Skeletal muscle satellite cell (primary cell): ENCODE data around the gene ERCC2.

Experiments
- H3K27me3 ChIP-seq: 2 replicates; pipeline ENCODE4 v1.7.0; 2013; ENCODE audit warnings: low read length; ENCODE audit not compliant: control insufficient read depth, insufficient read depth
- H3K36me3 ChIP-seq: 2 replicates; pipeline ENCODE4 v1.7.0; 2013; ENCODE audit warnings: mild to moderate bottlenecking, control low read depth, low read length; ENCODE audit not compliant: insufficient read depth
- H3K4me1 ChIP-seq: 2 replicates; pipeline ENCODE4 v1.7.0; 2013; ENCODE audit warnings: low read length; ENCODE audit not compliant: control insufficient read depth, insufficient read depth
- H3K4me2 ChIP-seq: 2 replicates; pipeline ENCODE4 v1.7.0; 2013; ENCODE audit warnings: mild to moderate bottlenecking, low read length
- H3K4me3 ChIP-seq: 2 replicates; pipeline ENCODE4 v1.7.0; 2013; ENCODE audit warnings: low read length
- H3K9ac ChIP-seq: 2 replicates; pipeline ENCODE4 v1.7.0; 2013; ENCODE audit warnings: mild to moderate bottlenecking, low read depth, low read length, moderate library complexity
- H3K9me3 ChIP-seq: replicated peaks from 2 replicates; pipeline ENCODE4 v1.7.0; 2013; ENCODE audit warnings: mild to moderate bottlenecking, control low read depth, low read length

Gene ERCC2

DNA sequence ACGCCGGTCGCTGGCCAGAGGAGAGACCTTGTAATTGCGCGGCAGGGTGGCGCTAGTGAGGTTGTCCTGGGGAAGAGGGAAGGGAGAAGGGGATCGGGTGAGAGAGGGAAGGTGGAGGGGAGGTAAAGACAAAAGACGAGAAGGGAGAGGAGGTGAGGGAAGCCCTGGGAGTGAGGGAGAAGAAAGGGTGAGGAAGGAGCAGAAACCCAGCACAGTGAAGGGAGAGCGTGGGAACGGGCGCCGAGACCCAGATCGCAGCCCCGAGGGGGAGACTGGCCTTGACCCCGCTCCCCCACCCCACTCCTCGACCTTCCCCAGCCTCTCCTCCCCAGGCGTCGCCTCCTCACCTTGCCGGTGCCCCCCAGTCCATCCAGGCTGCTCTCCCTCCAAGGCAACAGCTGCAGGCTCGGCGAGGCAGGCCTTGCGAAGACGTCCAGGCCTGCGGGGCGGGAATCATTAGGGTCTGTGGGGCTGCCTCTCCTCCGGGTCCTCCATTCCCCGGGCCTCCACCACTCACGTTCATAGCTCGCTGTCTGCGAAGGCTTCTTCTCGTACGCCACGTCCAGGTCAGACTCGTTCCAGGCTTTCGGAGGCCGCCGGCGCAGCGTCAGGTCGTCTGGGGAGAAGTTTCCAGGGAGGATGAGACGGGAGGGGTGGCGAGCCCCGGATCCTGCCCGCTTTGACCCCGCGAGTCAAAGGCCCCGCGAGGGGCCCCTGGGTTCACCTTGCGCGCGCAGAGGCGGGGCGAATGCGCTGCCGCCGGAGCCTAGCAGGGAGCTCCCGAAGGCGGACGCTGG lies 25.6 kb upstream of the ERCC2 start:
- peaks cover 7% of the 10 kb centered on the region for H3K36me3 ChIP-seq

DNA sequence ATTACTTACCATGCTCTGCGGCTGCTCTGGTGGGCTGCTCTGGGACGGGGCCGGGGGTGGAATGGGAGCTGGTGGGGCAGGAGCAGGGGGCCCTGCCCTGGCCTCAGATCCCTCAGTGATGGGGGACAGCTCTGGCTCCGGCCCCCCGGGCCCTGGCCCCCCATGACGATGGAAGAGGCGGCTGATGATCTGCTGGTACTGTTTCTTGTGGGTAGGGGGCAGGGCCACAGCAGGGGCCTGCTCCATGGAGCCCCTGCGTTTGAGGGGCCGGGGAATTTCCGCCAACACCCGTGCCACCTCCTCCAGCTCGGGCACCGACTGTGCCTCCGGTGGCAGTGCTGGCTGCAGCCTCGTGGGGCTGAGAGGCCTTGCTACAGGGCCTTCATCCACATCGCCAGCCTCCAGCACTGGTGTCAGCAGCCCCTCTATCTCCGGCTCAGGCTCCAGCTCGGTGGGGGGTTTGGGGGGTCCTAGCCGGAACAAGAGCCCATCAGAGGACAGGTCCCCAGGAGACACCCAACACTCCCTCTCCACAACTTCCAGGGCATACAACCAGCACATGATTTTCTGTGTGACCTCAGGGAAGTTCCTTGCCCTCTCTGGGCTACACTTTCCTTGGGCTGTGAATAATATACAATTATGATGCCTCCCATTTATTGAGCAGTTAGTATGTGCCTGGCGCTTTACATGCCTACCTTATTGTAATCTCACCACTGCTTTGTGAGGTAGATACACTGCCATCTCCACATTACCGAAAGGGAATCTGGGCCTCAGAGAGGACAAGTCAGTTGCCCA lies 21.7 kb upstream of the ERCC2 start:
- Histone ChIP-seq H3K9ac (no peak overlapping the region), H3K36me3 (peaks cover 7% of the 10 kb centered on the region), H3K27me3 (no peaks in the 10 kb centered on the region), H3K4me1 (no peaks in the 10 kb centered on the region), H3K4me3 (no peak overlapping the region), H3K9me3 (no peaks in the 10 kb centered on the region), H3K4me2 (no peak overlapping the region)

More for the DNA sequence above, 25.6 kb upstream of the ERCC2 start:
- no peaks in the 10 kb centered on the region for H3K27me3 ChIP-seq
- no peak overlapping the region for H3K9ac ChIP-seq
- H3K9me3 ChIP-seq = no peaks in the 10 kb centered on the region
- peaks cover 7% of the 10 kb centered on the region for H3K4me1 ChIP-seq
- no peak overlapping the region for H3K4me2 ChIP-seq
- no peak overlapping the region for H3K4me3 ChIP-seq

DNA sequence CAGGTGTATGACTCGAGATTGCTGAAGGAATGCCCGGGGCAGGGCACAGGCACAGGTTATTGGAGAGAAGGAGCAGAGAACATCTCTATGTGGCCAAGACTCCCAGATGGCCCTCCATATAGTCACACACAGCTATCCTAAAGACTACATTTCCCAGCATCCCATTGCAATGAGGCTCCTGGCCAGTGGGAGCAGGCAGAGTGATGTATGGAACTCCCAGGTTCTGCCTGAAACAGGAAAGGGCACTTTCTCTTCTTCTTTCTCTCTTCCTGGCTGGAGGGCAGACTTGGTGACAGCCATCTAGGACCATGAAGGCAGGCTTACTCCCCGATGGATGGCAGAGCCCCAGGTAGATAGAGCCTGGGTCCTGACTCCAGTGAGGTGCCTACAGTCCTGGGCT lies 21.0 kb upstream of the ERCC2 start:
- H3K36me3 ChIP-seq = peaks cover 7% of the 10 kb centered on the region
- H3K9ac ChIP-seq = no peak overlapping the region
- no peaks in the 10 kb centered on the region for H3K27me3 ChIP-seq
- no peak overlapping the region for H3K4me3 ChIP-seq
- no peak overlapping the region for H3K4me2 ChIP-seq
- H3K4me1 ChIP-seq = no peaks in the 10 kb centered on the region
- no peaks in the 10 kb centered on the region for H3K9me3 ChIP-seq

DNA sequence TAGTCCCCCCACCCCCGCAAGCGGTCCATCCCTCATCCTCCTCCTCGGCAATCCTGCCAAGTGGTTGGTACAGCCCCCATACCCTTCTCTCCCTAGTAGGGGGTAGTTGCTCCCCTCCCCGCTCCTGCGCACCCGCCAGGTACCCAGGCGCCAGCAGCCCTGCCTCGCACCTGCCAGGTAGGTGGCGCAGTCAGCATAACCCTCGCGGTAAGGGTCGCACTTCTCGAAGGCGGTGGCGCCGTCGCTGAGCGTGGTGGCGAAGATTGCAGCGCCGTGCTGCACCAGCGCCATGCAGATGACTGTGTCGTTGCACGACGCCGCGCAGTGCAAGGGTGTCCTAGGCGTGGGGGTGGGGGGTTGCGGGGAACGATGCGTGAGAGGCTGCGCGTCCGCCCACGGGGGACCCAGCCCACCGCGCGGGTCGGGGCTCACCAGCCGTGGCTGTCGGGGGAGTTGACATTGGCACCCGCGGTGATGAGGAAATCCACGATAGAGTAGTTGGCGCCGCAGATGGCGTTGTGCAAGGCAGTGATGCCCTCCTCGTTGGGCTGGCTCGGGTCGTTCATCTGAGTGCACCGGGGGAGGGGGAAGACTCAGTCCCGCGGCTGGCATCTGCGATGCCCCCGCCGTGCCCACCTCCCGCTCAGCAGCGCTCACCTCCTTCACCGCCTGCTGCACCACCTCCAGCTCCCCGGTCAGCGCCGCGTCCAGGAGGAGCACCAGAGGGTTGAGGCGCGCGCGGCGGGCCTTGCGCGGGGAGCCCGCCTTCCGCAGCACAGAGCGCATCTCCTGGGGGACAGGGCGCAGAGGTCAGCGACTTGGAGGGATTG lies 15.2 kb upstream of the ERCC2 start:
- peak overlapping the region; percentile 18 for H3K9ac ChIP-seq
- no peaks in the 10 kb centered on the region for H3K9me3 ChIP-seq
- H3K4me2 ChIP-seq = peak overlapping the region; percentile 70
- no peaks in the 10 kb centered on the region for H3K36me3 ChIP-seq
- H3K4me1 ChIP-seq = peaks cover 11% of the 10 kb centered on the region
- H3K27me3 ChIP-seq = no peaks in the 10 kb centered on the region
- peak overlapping the region; percentile 51 for H3K4me3 ChIP-seq

DNA sequence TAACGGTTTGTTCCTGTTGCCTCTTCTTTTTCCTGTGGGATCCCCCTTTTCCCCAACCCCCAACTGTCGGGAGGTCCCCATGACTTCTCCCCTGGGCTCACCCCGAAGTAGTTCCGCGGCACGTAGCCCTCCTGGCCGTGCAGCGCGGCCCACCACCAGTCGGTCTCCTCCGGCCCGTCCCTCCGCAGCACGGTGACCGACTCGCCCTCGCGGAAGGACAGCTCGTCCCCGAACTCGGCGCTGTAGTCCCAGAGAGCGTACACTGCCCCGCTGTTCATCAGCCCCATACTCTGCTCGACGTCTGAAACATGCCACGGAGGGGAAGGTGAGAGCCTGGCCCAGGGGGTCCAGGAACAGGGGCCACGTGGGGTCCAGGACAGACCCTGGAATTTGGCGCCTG lies 12.1 kb upstream of the ERCC2 start:
- Histone ChIP-seq H3K4me3 (no peak overlapping the region), H3K36me3 (no peaks in the 10 kb centered on the region), H3K4me2 (no peak overlapping the region), H3K4me1 (peaks cover 30% of the 10 kb centered on the region), H3K9ac (no peak overlapping the region), H3K27me3 (no peaks in the 10 kb centered on the region), H3K9me3 (no peaks in the 10 kb centered on the region)

DNA sequence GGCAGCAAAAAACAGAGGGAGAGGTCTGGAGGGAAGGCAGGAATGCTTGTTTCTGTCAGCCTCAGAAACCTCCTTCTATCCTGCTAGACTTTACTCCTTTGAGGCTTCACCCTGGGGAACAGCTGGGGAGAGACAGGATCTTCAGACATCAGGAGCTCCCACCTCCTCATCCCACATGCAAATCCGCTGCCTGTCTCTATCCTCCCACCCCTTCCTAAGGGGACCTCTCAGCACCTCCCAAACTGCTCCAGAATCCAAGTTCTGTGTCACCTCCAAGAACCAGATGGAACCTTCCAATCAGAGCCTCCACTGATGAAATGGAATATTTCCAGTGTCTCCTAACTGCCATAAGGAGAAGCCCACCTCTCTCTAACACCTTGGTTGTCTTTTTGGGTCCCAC lies 9.7 kb upstream of the ERCC2 start:
- Histone ChIP-seq H3K4me3 (no peak overlapping the region), H3K36me3 (no peaks in the 10 kb centered on the region), H3K4me2 (no peak overlapping the region), H3K4me1 (peaks cover 29% of the 10 kb centered on the region), H3K27me3 (no peaks in the 10 kb centered on the region), H3K9ac (peak overlapping the region; percentile 58), H3K9me3 (no peaks in the 10 kb centered on the region)

DNA sequence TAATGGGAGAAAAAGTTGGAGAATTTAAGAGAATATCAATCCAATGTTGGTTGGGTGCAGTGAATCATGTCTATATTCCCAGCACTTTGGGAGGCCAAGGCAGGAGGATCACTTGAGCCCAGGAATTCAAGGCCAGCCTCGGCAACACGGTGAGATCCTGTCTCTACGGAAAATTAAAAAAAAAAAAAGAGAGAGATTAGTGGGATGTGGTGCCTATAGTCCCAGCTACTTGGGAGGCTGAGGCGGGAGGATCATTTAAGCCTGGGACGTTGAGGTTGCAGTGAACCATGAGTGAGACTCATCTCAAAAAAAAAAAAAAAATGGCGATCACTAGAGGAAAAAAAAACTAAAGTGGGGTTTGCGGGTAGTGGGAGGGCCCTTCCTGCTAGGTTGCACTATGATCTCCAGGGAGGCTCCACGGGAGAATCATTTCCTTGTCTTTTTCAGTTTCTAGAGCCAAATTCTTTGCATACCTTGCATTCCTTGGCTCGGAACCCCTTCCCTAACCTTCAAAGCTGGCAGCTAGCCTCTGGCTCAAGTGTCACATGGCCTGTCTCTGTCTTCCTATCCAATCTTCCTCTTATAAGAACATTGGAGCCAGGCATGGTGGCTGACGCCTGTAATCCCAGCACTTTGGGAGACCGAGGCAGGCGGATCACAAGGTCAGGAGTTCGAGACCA lies 5.8 kb upstream of the ERCC2 start:
- no peaks in the 10 kb centered on the region for H3K27me3 ChIP-seq
- H3K4me1 ChIP-seq = peaks cover 39% of the 10 kb centered on the region
- peak overlapping the region; percentile 73 for H3K9ac ChIP-seq
- H3K4me3 ChIP-seq = no peak overlapping the region
- H3K4me2 ChIP-seq = peak overlapping the region; percentile 24
- no peaks in the 10 kb centered on the region for H3K36me3 ChIP-seq
- no peaks in the 10 kb centered on the region for H3K9me3 ChIP-seq

DNA sequence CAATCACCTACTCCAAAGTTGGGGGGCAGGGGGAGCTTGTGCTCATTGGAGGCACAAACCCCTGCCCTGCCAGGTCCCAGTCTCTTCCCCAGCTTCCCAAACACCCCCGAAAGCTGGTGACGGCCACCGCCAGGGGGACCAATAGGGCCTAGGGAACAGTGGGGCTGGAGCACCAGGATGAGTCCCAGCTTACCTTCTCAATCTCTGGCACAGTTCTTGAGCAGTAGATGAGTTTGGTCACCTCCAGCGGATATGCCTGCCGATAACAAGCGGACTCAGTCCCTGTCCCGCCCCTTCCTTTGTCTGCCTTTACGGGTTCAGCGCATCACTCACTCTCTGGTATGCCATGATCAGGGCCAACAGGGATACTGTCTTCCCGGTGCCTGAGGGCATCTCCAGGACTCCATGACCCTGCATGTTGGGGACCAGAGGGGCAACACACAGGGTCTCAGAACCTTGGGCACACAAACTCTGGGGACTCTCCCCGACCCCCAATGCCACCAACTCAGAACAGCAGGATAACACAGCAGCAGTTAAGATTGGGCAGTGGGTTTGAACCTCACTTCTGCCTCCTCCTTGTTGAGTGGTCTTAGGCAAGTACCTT lies 1.5 kb downstream of the ERCC2 start:
- Histone ChIP-seq H3K9me3 (no peaks in the 10 kb centered on the region), H3K27me3 (no peaks in the 10 kb centered on the region), H3K9ac (no peak overlapping the region), H3K4me3 (peak overlapping the region; percentile 92), H3K36me3 (peaks cover 24% of the 10 kb centered on the region), H3K4me1 (peaks cover 19% of the 10 kb centered on the region), H3K4me2 (peak overlapping the region; percentile 88)

DNA sequence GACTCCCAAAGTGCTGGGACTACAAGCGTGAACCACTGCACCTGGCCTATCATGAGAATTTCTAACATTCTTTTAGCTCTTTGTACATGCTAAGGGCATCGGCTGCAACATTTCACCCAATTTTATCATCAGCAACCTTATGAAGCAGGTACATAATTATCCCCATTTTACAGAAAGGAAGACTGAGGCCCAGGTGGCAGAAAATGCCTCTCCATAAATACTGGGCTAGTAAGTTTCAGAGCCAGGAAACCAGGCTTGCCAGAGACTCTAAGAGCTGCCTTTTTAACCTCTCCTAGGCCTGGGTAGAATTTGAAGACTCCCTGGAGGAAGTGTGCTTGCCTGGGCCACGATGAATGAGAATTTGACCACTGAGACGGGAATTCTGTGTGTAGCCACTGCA lies 2.2 kb downstream of the ERCC2 start:
- no peaks in the 10 kb centered on the region for H3K27me3 ChIP-seq
- no peaks in the 10 kb centered on the region for H3K9me3 ChIP-seq
- peak overlapping the region; percentile 88 for H3K4me2 ChIP-seq
- H3K4me3 ChIP-seq = no peak overlapping the region
- H3K36me3 ChIP-seq = peaks cover 29% of the 10 kb centered on the region
- peaks cover 19% of the 10 kb centered on the region for H3K4me1 ChIP-seq
- no peak overlapping the region for H3K9ac ChIP-seq

DNA sequence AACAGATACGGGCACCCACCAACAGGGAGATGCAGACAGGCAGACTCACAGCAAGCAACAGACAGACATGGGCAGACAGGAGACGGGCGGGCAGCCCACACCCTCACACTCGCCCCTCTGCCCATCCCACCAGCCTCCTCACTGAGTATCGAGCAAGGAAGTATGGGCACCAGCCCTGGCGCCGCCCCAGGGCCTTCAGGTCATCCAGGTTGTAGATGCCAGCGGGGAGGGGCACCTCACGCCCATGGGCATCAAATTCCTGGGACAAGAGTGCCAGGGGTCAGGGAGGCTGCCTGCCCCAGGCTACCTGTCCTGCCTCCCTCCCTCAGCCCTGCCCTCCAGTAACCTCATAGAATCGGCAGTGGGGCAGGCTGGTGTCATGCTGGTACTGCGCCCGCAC lies 5.7 kb downstream of the ERCC2 start:
- Histone ChIP-seq H3K4me2 (no peak overlapping the region), H3K4me1 (peaks cover 17% of the 10 kb centered on the region), H3K27me3 (no peaks in the 10 kb centered on the region), H3K4me3 (no peak overlapping the region), H3K9ac (no peak overlapping the region), H3K9me3 (no peaks in the 10 kb centered on the region), H3K36me3 (peaks cover 49% of the 10 kb centered on the region)
